HepG2 (cell line): Measurements from ENCODE around the gene CMIP. TPM values are rescaled to one million over a fixed set of nuclear protein-coding genes. Genes with fewer than 3 reads are reported as not detected.

Experiments
- ATAD3A ChIP-seq: sonication (generic); formaldehyde crosslinking; IDR thresholded peaks from 2 replicates; pipeline ENCODE4 v1.4.0; 2020; ENCODE audit warnings: missing genetic modification reagents
- CBFB ChIP-seq: sonication (generic); formaldehyde crosslinking; IDR thresholded peaks from 2 replicates; pipeline ENCODE4 v1.4.0; 2020; ENCODE audit warnings: missing genetic modification reagents
- EHMT2 ChIP-seq: fragments of 200-600 bp; sonication (generic); IDR thresholded peaks from 2 replicates; pipeline ENCODE4 v1.7.0; 2017; ENCODE audit warnings: antibody characterized with exemption, low read depth, low read length, borderline replicate concordance
- ETV5 ChIP-seq: IDR thresholded peaks from 2 replicates; pipeline ENCODE4 v1.6.1; 2018; ENCODE audit warnings: missing biosample characterization, missing genetic modification reagents, inconsistent platforms, borderline replicate concordance
- FOXA3 ChIP-seq: IDR thresholded peaks from 2 replicates; pipeline ENCODE4 v1.6.1; 2016; ENCODE audit warnings: missing genetic modification reagents, missing compliant biosample characterization
- FOXP4 ChIP-seq: sonication (generic); formaldehyde crosslinking; IDR thresholded peaks from 2 replicates; pipeline ENCODE4 v1.4.0; 2020; ENCODE audit warnings: missing genetic modification reagents
- HMG20B ChIP-seq: conservative IDR thresholded peaks from 2 replicates; pipeline ENCODE4 v1.6.1; 2016; ENCODE audit warnings: missing genetic modification reagents, missing compliant biosample characterization
- IKZF1 ChIP-seq: fragments of 450-650 bp; IDR thresholded peaks from 2 replicates; pipeline ENCODE4 v1.7.1; 2016
- MBD4 ChIP-seq: IDR thresholded peaks from 2 replicates; pipeline ENCODE4 v1.6.1; 2012; ENCODE audit warnings: low read length, inconsistent platforms, borderline replicate concordance
- MTA1 ChIP-seq: sonication (generic); formaldehyde crosslinking; IDR thresholded peaks from 2 replicates; pipeline ENCODE4 v1.4.0; 2020; ENCODE audit warnings: missing genetic modification reagents, mild to moderate bottlenecking, borderline replicate concordance
- NR1H2 ChIP-seq: sonication (generic); formaldehyde crosslinking; IDR thresholded peaks from 2 replicates; pipeline ENCODE4 v1.8.1; 2022; ENCODE audit warnings: low read depth, missing genetic modification reagents, borderline replicate concordance
- PHF21A ChIP-seq: sonication (generic); formaldehyde crosslinking; IDR thresholded peaks from 2 replicates; pipeline ENCODE4 v1.5.0; 2020; ENCODE audit warnings: mild to moderate bottlenecking, missing genetic modification reagents
- REPIN1 ChIP-seq: sonication (generic); formaldehyde crosslinking; IDR thresholded peaks from 2 replicates; pipeline ENCODE4 v1.8.0; 2022; ENCODE audit warnings: missing genetic modification reagents, low read depth, mild to moderate bottlenecking, borderline replicate concordance
- RXRA ChIP-seq: sonication (generic); formaldehyde crosslinking; IDR thresholded peaks from 2 replicates; pipeline ENCODE4 v1.5.1; 2020; ENCODE audit warnings: missing genetic modification reagents
- SPEN ChIP-seq: sonication (generic); formaldehyde crosslinking; IDR thresholded peaks from 2 replicates; pipeline ENCODE4 v1.5.1; 2020; ENCODE audit warnings: low read depth, mild to moderate bottlenecking, missing genetic modification reagents
- SUZ12 ChIP-seq: fragments of 150-350 bp; IDR thresholded peaks from 2 replicates; pipeline ENCODE4 v1.6.1; 2014; ENCODE audit warnings: low read depth, low read length
- TBX3 ChIP-seq: fragments of 450-650 bp; IDR thresholded peaks from 2 replicates; pipeline ENCODE4 v1.6.1; 2017; ENCODE audit warnings: antibody characterized with exemption, mild to moderate bottlenecking, inconsistent platforms, borderline replicate concordance
- TMF1 ChIP-seq: sonication (generic); formaldehyde crosslinking; IDR thresholded peaks from 2 replicates; pipeline ENCODE4 v1.8.1; 2022; ENCODE audit warnings: low read depth, missing genetic modification reagents
- ZBTB10 ChIP-seq: sonication (generic); formaldehyde crosslinking; IDR thresholded peaks from 2 replicates; pipeline ENCODE4 v1.4.0; 2020; ENCODE audit warnings: missing genetic modification reagents, borderline replicate concordance
- ZBTB2 ChIP-seq: sonication (generic); formaldehyde crosslinking; IDR thresholded peaks from 2 replicates; pipeline ENCODE4 v1.8.0; 2022; ENCODE audit warnings: low read depth, missing genetic modification reagents
- ZKSCAN8 ChIP-seq: IDR thresholded peaks from 2 replicates; pipeline ENCODE4 v1.6.1; 2016; ENCODE audit warnings: borderline replicate concordance, missing genetic modification reagents, missing compliant biosample characterization
- ZNF790 ChIP-seq: sonication (generic); formaldehyde crosslinking; IDR thresholded peaks from 2 replicates; pipeline ENCODE4 v1.8.0; 2022; ENCODE audit warnings: missing genetic modification reagents, mild to moderate bottlenecking, borderline replicate concordance
- ZNF891 ChIP-seq: sonication (generic); formaldehyde crosslinking; IDR thresholded peaks from 2 replicates; pipeline ENCODE4 v1.5.0; 2020; ENCODE audit warnings: mild to moderate bottlenecking, missing genetic modification reagents
- ZSCAN20 ChIP-seq: sonication (generic); formaldehyde crosslinking; IDR thresholded peaks from 2 replicates; pipeline ENCODE4 v1.4.0; 2020; ENCODE audit warnings: missing genetic modification reagents, mild to moderate bottlenecking, borderline replicate concordance
- ZUFSP ChIP-seq: sonication (generic); formaldehyde crosslinking; IDR thresholded peaks from 2 replicates; pipeline ENCODE4 v1.9.0; 2021; ENCODE audit warnings: missing genetic modification reagents, mild to moderate bottlenecking, borderline replicate concordance
- polyA plus RNA-seq, 8 experiments: library from polyadenylated mRNA; depleted of rRNA in 3 of 8; stranded (reverse) in 7 of 8; unstranded in 1 of 8; fragments of >200 nt; fragmentation: Illumina TruSeq in 4 of 8; extraction: Trizol in 4 of 8; gene quantifications; 2 replicates each; pipeline versions ENCODE4 v1.2.1 to v1.2.3, GENCODE V29; 2011 to 2016; ENCODE audit warnings: low read depth in 4 of 8, missing spikeins in 1 of 8, mixed read lengths in 1 of 8; ENCODE audit not compliant: insufficient read depth in 1 of 8
- total RNA-seq, 5 experiments: library from RNA; depleted of rRNA; stranded (reverse); fragments of >200 nt; fragmentation: Illumina TruSeq; extraction: Trizol; gene quantifications; 2 replicates each; pipeline ENCODE4 v1.2.3, GENCODE V29; 2016; ENCODE audit warnings: low read depth in 1 of 5

CMIP gene
- total and polyA plus RNA-seq, 2 of the 13 experiments (the other 11 are each of a cell fraction or from before 2014, with no cell fraction given) = 10.9 to 18.1 TPM

- TF ChIP-seq HMG20B (no peak), ZUFSP (no peak), RXRA (CRISPR knock-in tag) (no peak), FOXP4 (CRISPR knock-in tag) (no peak; the same call in 1 of the 2 replicates), ZNF891 (no peak), TMF1 (no peak), ZBTB10 (CRISPR knock-in tag) (no peak), SPEN (CRISPR knock-in tag) (no peak), TBX3 (peak; percentile 80; the same call in 1 of the 2 replicates), EHMT2 (no peak), CBFB (CRISPR knock-in tag) (no peak), ATAD3A (CRISPR knock-in tag) (no peak), NR1H2 (no peak), PHF21A (no peak), SUZ12 (no peak), MTA1 (no peak), ZNF790 (CRISPR knock-in tag) (no peak), ETV5 (peak; percentile 66; the same call in 1 of the 2 replicates), MBD4 (no peak), REPIN1 (no peak), ZSCAN20 (CRISPR knock-in tag) (no peak), IKZF1 (no peak), ZBTB2 (CRISPR knock-in tag) (no peak), FOXA3 (CRISPR knock-in tag) (peak; percentile 58; the same call in 1 of the 2 replicates), ZKSCAN8 (peak; percentile 56; the same call in 1 of the 2 replicates)
Observed at GRCh38 chr16:81511371-81511770, 66.8 kb downstream of the CMIP start (continued).
